Measurements from ENCODE around the gene CNTLN.
"Not testable (repeated sequence)": the region's sequence is repeated elsewhere in the genome, so short reads cannot be mapped to it uniquely, and the experiment has no call there.

The CNTLN gene
- total RNA-seq = 0.28 to 0.72 reads per million in 2 donors

GRCh38 chr9:17134396-17135294 is at the start of gene CNTLN:
Gene CNTLN, plus strand, starts transcription at chr9:17135040. Its CDS starts 26 bp downstream, at chr9:17135066.
- no peak for DNase-seq

- DNase-seq = no peak
These were observed 46.3 kb upstream of the CNTLN start for GRCh38 chr9:17088566-17088965.

GRCh38 chr9:17090041-17090440 is 44.8 kb upstream of the CNTLN start:
- DNase-seq = no peak

- DNase-seq = no peak
These were observed 18.4 kb upstream of the CNTLN start for GRCh38 chr9:17116400-17116837.

- no peak for DNase-seq
These were observed 17.5 kb upstream of the CNTLN start for GRCh38 chr9:17117372-17117771.

- DNase-seq = no peak
These were observed 14.6 kb upstream of the CNTLN start for GRCh38 chr9:17120203-17120602.

GRCh38 chr9:17121264-17121663 is 13.6 kb upstream of the CNTLN start:
- DNase-seq = no peak

GRCh38 chr9:17130291-17130690 is 4.5 kb upstream of the CNTLN start:
- no peak for DNase-seq

- DNase-seq = no peak
These were observed 4.1 kb upstream of the CNTLN start for GRCh38 chr9:17130725-17131124.

GRCh38 chr9:17131494-17131893 is 3.3 kb upstream of the CNTLN start:
- DNase-seq = no peak

GRCh38 chr9:17135295-17136160 is 688 bp downstream of the CNTLN start:
- no peak for DNase-seq

GRCh38 chr9:17137566-17137965 is 2.7 kb downstream of the CNTLN start:
- no peak for DNase-seq

- no peak for DNase-seq
These were observed 3.7 kb downstream of the CNTLN start for GRCh38 chr9:17138503-17138902.

- no peak for DNase-seq
These were observed 5.6 kb downstream of the CNTLN start for GRCh38 chr9:17140418-17140817.

- no peak for DNase-seq
These were observed 13.5 kb downstream of the CNTLN start for GRCh38 chr9:17148324-17148723.

GRCh38 chr9:17159469-17159868 is 24.6 kb downstream of the CNTLN start:
- no peak for DNase-seq

GRCh38 chr9:17160327-17160726 is 25.5 kb downstream of the CNTLN start:
- no peak for DNase-seq

- no peak for DNase-seq
These were observed 30.9 kb downstream of the CNTLN start for GRCh38 chr9:17165764-17166163.

GRCh38 chr9:17166346-17166745 is 31.5 kb downstream of the CNTLN start:
- DNase-seq = no peak

GRCh38 chr9:17171309-17172094 is 36.7 kb downstream of the CNTLN start:
- no peak for DNase-seq

GRCh38 chr9:17177496-17177895 is 42.7 kb downstream of the CNTLN start:
- not testable (repeated sequence) for DNase-seq

- DNase-seq = no peak
These were observed 50.7 kb downstream of the CNTLN start for GRCh38 chr9:17185481-17186029.

Data from T-helper 9 cell (primary cell).